ENCODE results near the gene TAF5L.
A peak's percentile ranks its signal among the peaks of the same experiment; 100 is the strongest.
"Not testable (repeated sequence)": the region's sequence is repeated elsewhere in the genome, so short reads cannot be mapped to it uniquely, and the experiment has no call there.

The TAF5L gene

GRCh38 chr1:229563241-229563640 lies 62.7 kb downstream of the TAF5L start:
- peak; percentile 20 for DNase-seq

DNA sequence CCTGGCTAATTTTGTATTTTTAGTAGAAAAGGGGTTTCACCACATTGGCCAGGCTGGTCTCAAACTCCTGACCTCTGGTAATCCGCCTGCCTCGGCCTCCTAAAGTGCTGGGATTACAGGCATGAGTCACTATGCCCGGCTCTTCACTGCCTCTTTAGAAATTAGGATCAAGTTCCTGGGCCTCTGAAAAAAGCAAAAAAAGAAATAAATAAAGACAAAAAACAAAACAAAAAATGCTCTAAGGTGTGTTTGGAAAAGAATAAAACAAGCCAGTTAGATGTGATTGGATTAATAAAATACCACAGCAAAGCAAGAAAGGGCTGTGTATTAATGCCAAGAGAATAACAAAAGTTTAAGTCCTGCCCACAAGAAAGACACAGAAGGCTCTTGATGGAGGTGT lies 63.2 kb downstream of the TAF5L start:
- no peak for DNase-seq

GRCh38 chr1:229561141-229561540 lies 64.8 kb downstream of the TAF5L start:
- DNase-seq = no peak

- not testable (repeated sequence) for DNase-seq
Measured at GRCh38 chr1:229560124-229560523, 65.8 kb downstream of the TAF5L start.

- not testable (repeated sequence) for DNase-seq
Measured at GRCh38 chr1:229559336-229559801, 66.6 kb downstream of the TAF5L start.

- DNase-seq = peak; percentile 99
Measured at GRCh38 chr1:229558460-229559335, 67.2 kb downstream of the TAF5L start, which contains the start of gene ABCB10. Gene ABCB10, minus strand, starts transcription at chr1:229558707. Its CDS starts 55 bp downstream, at chr1:229558652.

GRCh38 chr1:229557913-229558414 lies 68.0 kb downstream of the TAF5L start:
- peak; percentile 69 for DNase-seq

DNA sequence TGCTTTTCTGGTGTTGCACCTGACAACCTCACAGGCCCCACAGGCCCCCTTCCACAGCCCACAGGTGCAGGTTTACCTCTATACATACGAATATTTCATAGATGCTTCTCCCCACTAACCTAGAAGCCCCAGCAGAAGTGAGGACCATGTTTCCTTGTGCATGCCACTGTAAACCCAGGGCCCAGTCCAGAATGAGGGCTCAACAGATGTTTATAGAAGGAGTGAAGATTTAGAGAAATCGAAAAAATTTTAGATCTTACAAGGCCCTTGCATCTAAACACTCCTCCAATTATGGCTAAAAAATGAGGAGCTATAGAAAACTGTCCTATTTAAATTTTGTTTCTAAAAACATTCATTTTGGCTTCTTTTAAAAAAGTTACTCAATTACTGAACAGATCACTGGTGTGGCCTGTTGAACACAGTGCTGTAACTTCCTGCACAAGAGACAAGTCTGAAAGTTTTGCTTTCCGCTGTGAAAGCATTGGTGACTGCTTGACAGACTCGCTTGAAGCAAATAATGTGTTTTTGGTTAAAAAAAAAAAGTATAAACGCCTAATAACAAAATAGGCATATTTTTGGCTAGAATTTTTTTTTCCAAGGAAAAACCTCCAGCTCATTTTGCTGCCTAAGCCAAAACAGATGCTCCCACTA lies 68.6 kb downstream of the TAF5L start:
- DNase-seq = no peak

GRCh38 chr1:229554886-229555621 lies 70.9 kb downstream of the TAF5L start:
- no peak for DNase-seq

GRCh38 chr1:229553621-229554130 lies 72.2 kb downstream of the TAF5L start:
- no peak for DNase-seq

DNA sequence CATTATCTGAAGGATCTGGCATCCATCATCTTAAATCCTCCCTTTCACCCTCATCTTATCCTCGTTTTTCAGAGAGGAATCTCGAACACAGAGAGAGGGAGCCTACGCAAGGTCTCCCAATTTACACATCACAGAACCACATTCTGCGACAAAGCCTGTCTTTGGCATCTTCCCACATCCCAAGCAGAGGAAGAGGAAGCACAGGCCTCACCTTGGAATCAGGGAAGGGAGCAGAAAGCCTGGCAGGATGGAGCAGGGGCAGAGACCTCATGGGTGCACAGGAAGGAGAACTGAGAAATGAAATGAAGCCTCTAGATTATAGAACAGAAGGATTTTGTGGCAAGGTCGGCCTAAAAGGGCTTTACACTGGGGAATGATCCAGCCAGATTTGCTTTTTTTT lies 73.2 kb downstream of the TAF5L start:
- DNase-seq = no peak

DNA sequence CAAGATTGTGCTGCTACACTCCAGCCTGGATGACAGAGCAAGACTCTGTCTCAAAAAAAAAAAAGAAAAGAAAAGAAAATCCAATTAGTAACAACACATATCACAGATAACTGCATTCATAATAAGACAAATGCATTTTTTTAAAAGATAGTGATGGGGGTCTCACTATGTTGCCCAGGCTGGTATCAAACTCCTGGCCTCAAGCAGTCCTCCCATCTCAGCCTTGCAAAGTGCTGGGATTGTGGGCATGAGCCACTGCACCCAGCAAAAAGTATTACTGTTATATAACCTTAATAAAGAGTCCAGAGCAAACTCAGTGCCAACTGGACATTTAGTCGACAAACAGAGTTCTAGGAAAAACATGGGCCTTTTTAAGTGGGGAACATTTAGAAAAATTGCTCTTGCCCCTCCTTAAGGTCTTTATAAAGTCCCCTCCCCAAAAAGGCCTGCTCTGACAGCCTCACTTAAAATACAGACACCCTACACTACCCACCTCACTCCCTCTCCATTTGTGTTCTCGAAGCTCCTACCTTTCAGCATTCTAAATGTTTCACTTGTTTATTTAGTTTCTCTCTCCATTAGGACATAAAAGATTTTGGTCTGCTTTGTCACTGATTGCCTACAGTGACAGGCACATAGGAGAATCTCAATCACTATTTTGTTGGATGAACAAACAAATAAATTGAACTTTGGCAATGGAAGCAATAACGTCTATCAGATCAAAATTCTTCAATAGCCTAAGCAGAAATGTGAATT lies 74.9 kb downstream of the TAF5L start:
- no peak for DNase-seq

- DNase-seq = no peak
Measured at GRCh38 chr1:229547542-229547941, 78.4 kb downstream of the TAF5L start.

GRCh38 chr1:229544587-229544986 lies 81.3 kb downstream of the TAF5L start:
- DNase-seq = no peak

Data from eye (tissue), 1 donor.